Osteocyte (in vitro differentiated cells): ENCODE data around the gene TNIP1. TPM values are rescaled to one million over a fixed set of nuclear protein-coding genes. Genes with fewer than 3 reads are reported as not detected.

Experiments used
- DNase-seq: peaks from one replicate; pipeline ENCODE4 v3.0.0; 2021; ENCODE audit warnings: mixed read lengths; ENCODE audit not compliant: unreplicated experiment; ENCODE audit errors: extremely low spot score
- H3K27ac Mint-ChIP-seq: one replicate; pipeline ENCODE4 v1.8.0; 2021; ENCODE audit warnings: mild to moderate bottlenecking, mixed read lengths; ENCODE audit not compliant: unreplicated experiment
- H3K27me3 Mint-ChIP-seq: one replicate; pipeline ENCODE4 v1.8.0; 2021; ENCODE audit warnings: mixed read lengths; ENCODE audit not compliant: unreplicated experiment
- H3K36me3 Mint-ChIP-seq: one replicate; pipeline ENCODE4 v1.8.0; 2021; ENCODE audit warnings: mixed read lengths; ENCODE audit not compliant: unreplicated experiment
- H3K4me1 Mint-ChIP-seq: one replicate; pipeline ENCODE4 v1.8.0; 2021; ENCODE audit warnings: mixed read lengths; ENCODE audit not compliant: unreplicated experiment
- H3K4me3 Mint-ChIP-seq: one replicate; pipeline ENCODE4 v1.8.0; 2021; ENCODE audit warnings: mild to moderate bottlenecking, moderate library complexity, mixed read lengths; ENCODE audit not compliant: unreplicated experiment
- H3K9me3 Mint-ChIP-seq: one replicate; pipeline ENCODE4 v1.8.0; 2021; ENCODE audit warnings: mixed read lengths; ENCODE audit not compliant: unreplicated experiment
- total RNA-seq: library from RNA; stranded (reverse); gene quantifications from 2 replicates; pipeline ENCODE4 v1.2.1, GENCODE V29; 2021
- TF ChIP-seq, protein P1 (sequence below): fragments of 200-600 bp; sonication (generic); IDR thresholded peaks from 2 replicates; pipeline ENCODE4 v1.5.0; 2021; ENCODE audit warnings: antibody characterized with exemption, mild to moderate bottlenecking, moderate library complexity

The TNIP1 gene
- total RNA-seq, 1 donor from 2014 or later, result 85.5 TPM

DNA sequence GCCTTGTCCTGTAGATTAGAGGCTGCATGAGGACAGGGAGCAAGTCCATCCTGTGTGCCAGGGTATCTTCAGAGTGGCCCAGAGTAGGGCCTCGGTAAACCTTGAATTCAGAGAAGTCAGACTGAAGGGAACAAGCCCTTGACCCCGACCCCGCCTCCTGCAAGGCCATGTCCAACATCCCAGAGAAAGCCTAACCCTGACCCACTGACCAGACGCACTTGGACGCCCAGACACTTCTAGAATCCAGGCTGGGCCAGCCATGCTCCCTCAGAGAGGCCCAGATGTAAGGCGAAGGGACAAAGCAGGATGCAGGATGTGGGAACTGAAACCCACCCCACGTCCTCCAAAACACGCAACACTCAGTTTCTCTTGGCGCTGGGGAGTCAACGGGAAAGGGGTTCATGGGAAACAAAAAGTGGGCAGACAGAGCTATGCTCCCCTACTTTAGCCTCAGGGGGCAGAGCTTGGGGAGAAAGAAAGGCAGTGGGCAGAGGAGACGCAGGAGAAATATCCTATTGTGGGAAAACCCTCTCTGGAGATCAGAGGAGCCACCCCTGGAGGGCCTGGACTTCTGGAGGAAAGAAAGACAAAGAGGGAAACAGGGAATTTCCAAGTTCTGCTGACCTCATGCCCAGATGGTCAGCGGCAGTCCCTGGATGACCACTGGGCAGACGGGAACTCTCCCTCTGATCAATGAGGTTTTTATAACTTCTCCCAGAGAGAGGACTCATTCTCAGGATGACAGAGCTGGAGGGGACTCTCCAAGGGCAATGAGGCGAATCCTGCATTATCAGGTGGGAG, 13.0 kb downstream of the TNIP1 start:
- DNase-seq, result no peak
- peaks cover 63% of the 10 kb centered on the region for H3K4me1 Mint-ChIP-seq
- no peak overlapping the region for H3K4me3 Mint-ChIP-seq
- no peaks in the 10 kb centered on the region for H3K9me3 Mint-ChIP-seq
- no peaks in the 10 kb centered on the region for H3K27me3 Mint-ChIP-seq
- H3K36me3 Mint-ChIP-seq, result peaks cover 2% of the 10 kb centered on the region
- H3K27ac Mint-ChIP-seq, result peak overlapping the region; percentile 53
- TF ChIP-seq, protein P1, sequence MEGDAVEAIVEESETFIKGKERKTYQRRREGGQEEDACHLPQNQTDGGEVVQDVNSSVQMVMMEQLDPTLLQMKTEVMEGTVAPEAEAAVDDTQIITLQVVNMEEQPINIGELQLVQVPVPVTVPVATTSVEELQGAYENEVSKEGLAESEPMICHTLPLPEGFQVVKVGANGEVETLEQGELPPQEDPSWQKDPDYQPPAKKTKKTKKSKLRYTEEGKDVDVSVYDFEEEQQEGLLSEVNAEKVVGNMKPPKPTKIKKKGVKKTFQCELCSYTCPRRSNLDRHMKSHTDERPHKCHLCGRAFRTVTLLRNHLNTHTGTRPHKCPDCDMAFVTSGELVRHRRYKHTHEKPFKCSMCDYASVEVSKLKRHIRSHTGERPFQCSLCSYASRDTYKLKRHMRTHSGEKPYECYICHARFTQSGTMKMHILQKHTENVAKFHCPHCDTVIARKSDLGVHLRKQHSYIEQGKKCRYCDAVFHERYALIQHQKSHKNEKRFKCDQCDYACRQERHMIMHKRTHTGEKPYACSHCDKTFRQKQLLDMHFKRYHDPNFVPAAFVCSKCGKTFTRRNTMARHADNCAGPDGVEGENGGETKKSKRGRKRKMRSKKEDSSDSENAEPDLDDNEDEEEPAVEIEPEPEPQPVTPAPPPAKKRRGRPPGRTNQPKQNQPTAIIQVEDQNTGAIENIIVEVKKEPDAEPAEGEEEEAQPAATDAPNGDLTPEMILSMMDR, result no peak

DNA sequence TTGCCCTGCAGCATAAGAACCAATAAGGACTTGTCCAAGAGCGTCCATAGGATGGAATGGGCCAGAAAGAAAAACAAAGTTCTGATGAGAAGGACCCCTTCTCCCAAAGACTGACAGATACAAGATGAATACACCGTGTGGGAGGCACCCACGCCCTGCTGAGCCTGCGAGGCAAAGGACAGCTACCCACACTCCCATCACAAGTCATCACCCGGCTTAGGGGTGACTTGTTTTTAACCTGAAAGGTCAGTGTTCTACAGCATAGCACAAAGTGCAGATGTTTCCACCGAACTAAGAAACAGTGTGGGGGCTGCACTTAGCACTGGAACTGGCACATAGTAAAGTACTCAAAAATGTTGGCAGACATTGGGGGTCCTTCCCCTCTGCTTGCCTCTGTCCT, 13.9 kb downstream of the TNIP1 start:
- no peak for DNase-seq
- Mint-ChIP-seq H3K9me3 (no peaks in the 10 kb centered on the region), H3K36me3 (peaks cover 4% of the 10 kb centered on the region), H3K4me1 (peaks cover 56% of the 10 kb centered on the region), H3K4me3 (no peak overlapping the region), H3K27ac (no peak overlapping the region), H3K27me3 (no peaks in the 10 kb centered on the region)
- TF ChIP-seq, protein P1, result no peak

DNA sequence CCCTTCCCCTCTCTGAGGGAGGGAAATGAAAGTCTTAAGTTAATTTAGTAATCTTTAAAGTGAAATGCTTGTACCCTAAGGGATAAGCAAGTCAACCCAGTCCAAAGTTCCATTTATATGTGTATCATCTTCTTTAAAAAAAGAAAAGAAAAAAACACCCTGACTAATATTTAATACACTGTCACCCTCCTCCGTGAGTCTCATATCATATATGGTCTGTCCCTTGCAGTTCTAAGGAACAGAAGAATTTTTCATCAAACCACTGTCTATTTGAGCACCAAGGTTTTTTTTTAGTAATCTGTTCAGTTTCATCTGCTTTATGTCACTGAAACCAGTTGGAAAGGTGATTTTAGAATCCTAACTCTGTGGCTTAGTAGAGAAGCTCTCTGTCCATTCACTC, 15.2 kb downstream of the TNIP1 start:
- Mint-ChIP-seq H3K27ac (no peak overlapping the region), H3K4me1 (peaks cover 45% of the 10 kb centered on the region), H3K9me3 (no peaks in the 10 kb centered on the region), H3K36me3 (peaks cover 15% of the 10 kb centered on the region), H3K27me3 (no peaks in the 10 kb centered on the region), H3K4me3 (no peak overlapping the region)
- no peak for DNase-seq
- TF ChIP-seq, protein P1, result no peak

DNA sequence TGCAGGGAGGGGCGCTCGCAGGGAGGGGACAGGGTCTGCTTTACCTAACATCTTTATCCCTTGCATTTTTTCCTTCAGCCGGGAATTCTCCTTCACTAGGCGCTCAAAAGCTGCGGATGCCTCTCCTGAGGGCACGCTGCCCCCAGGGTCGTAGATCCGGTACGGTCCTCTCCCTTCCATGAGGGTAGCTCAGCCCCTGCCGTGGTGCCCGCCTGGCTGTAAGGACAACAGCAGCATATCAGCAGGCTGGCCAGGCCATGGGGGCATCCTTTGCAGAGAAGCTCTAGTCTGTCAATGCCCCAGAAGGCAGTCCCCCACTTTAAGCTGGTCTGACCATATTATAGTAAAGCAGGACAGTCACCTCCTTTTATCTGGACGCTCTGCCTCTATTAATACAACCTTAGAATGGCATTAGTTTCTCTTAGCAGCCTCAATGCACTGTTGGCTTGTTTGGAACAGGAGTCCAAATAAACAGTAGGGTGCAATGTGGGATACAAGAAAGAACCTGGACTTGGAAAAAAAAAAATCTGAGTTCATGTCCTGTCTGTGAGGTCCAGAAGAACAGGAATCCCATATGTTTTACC, 15.8 kb downstream of the TNIP1 start:
- H3K27ac Mint-ChIP-seq, result no peak overlapping the region
- H3K4me1 Mint-ChIP-seq, result peaks cover 39% of the 10 kb centered on the region
- H3K36me3 Mint-ChIP-seq, result peaks cover 18% of the 10 kb centered on the region
- TF ChIP-seq, protein P1, result no peak
- DNase-seq, result no peak
- no peaks in the 10 kb centered on the region for H3K27me3 Mint-ChIP-seq
- H3K9me3 Mint-ChIP-seq, result no peaks in the 10 kb centered on the region
- no peak overlapping the region for H3K4me3 Mint-ChIP-seq
